Neural cell (in vitro differentiated cells): ENCODE measurements around the gene PNCK. TPM values are rescaled to one million over a fixed set of nuclear protein-coding genes. Genes with fewer than 3 reads are reported as not detected.

ENCODE experiments used
- H2AFZ ChIP-seq: fragments of 200-600, 300-800 bp; sonication (generic), shearing (Covaris generic); 2 replicates; pipeline ENCODE4 v1.6.0; 2014; ENCODE audit warnings: low read depth, mild to moderate bottlenecking, antibody characterized with exemption, low read length, moderate library complexity
- H3F3A ChIP-seq: fragments of 200-600 bp; shearing (Covaris generic); 2 replicates; pipeline ENCODE4 v1.6.1; 2016; ENCODE audit warnings: mild to moderate bottlenecking, moderate library complexity, mixed read lengths, antibody characterized with exemption, low read length; ENCODE audit not compliant: insufficient read depth, poor library complexity, severe bottlenecking
- H3K27ac ChIP-seq: fragments of 200-600, 300-800 bp; sonication (generic), shearing (Covaris generic); 2 replicates; pipeline ENCODE4 v1.5.1; 2014; ENCODE audit warnings: mild to moderate bottlenecking, low read length, moderate library complexity
- H3K27me3 ChIP-seq: fragments of 300-800, 200-600 bp; sonication (generic), shearing (Covaris generic); 2 replicates; pipeline ENCODE4 v1.6.0; 2014; ENCODE audit warnings: mild to moderate bottlenecking, low read depth, low read length, moderate library complexity; ENCODE audit not compliant: insufficient read depth
- H3K36me3 ChIP-seq: fragments of 300-800, 200-600 bp; sonication (generic), shearing (Covaris generic); 2 replicates; pipeline ENCODE4 v1.5.1; 2014; ENCODE audit warnings: mild to moderate bottlenecking, antibody characterized with exemption, low read length, moderate library complexity; ENCODE audit not compliant: insufficient read depth
- H3K4me2 ChIP-seq: fragments of 300-800, 200-600 bp; sonication (generic), shearing (Covaris generic); 2 replicates; pipeline ENCODE4 v1.6.0; 2014; ENCODE audit warnings: mild to moderate bottlenecking, low read length
- H3K4me3 ChIP-seq: fragments of 300-800, 200-600 bp; sonication (generic), shearing (Covaris generic); 2 replicates; pipeline ENCODE4 v1.5.1; 2014; ENCODE audit warnings: mild to moderate bottlenecking, low read length, moderate library complexity
- H3K79me2 ChIP-seq: fragments of 200-600 bp; shearing (Covaris generic); replicated peaks from 2 replicates; pipeline ENCODE4 v1.6.0; 2014; ENCODE audit warnings: mild to moderate bottlenecking, low read length, moderate library complexity; ENCODE audit not compliant: insufficient read depth
- H3K9ac ChIP-seq: fragments of 300-800, 200-600 bp; sonication (generic), shearing (Covaris generic); 2 replicates; pipeline ENCODE4 v1.6.1; 2016; ENCODE audit warnings: mild to moderate bottlenecking, low read length, mixed read lengths
- H3K9me2 ChIP-seq: fragments of 200-600 bp; shearing (Covaris generic); 2 replicates; pipeline ENCODE4 v1.6.1; 2016; ENCODE audit warnings: mild to moderate bottlenecking, low read length, mixed read lengths; ENCODE audit not compliant: insufficient read depth
- H3K9me3 ChIP-seq: fragments of 200-600, 300-800 bp; sonication (generic), shearing (Covaris generic); 2 replicates; pipeline ENCODE4 v1.6.1; 2016; ENCODE audit warnings: mild to moderate bottlenecking, mixed run types, low read length, moderate library complexity, mixed read lengths
- H4K20me1 ChIP-seq: fragments of 200-600 bp; shearing (Covaris generic); 2 replicates; pipeline ENCODE4 v1.6.1; 2016; ENCODE audit warnings: mild to moderate bottlenecking, mixed run types; ENCODE audit not compliant: insufficient read depth
- EP300 ChIP-seq: fragments of 450-650 bp; conservative IDR thresholded peaks from 2 replicates; pipeline ENCODE4 v1.6.1; 2014; ENCODE audit warnings: antibody characterized with exemption, mild to moderate bottlenecking, moderate library complexity; ENCODE audit not compliant: poor library complexity, severe bottlenecking
- EZH2 ChIP-seq: fragments of 200-600, 300-800 bp; shearing (Covaris generic), sonication (generic); IDR thresholded peaks from 2 replicates; pipeline ENCODE4 v1.6.1; 2014; ENCODE audit warnings: antibody characterized with exemption, low read length, borderline replicate concordance, mild to moderate bottlenecking; ENCODE audit not compliant: insufficient read depth, poor library complexity, severe bottlenecking
- MXI1 ChIP-seq: fragments of 450-650 bp; conservative IDR thresholded peaks from 2 replicates; pipeline ENCODE4 v1.6.1; 2014; ENCODE audit warnings: antibody characterized with exemption, mild to moderate bottlenecking; ENCODE audit not compliant: poor library complexity, severe bottlenecking
- POLR2AphosphoS5 ChIP-seq: IDR thresholded peaks from 2 replicates; pipeline ENCODE4 v1.6.1; 2012
- RAD21 ChIP-seq: fragments of 450-650 bp; conservative IDR thresholded peaks from 2 replicates; pipeline ENCODE4 v1.6.1; 2014; ENCODE audit warnings: antibody characterized with exemption, mild to moderate bottlenecking, moderate library complexity
- SMC3 ChIP-seq: fragments of 450-650 bp; conservative IDR thresholded peaks from 2 replicates; pipeline ENCODE4 v1.6.1; 2014; ENCODE audit warnings: antibody characterized with exemption, mild to moderate bottlenecking, moderate library complexity; ENCODE audit not compliant: poor library complexity
- TAF1 ChIP-seq: IDR thresholded peaks from 2 replicates; pipeline ENCODE4 v1.6.1; 2012; ENCODE audit warnings: low read depth
- polyA plus RNA-seq: library from polyadenylated mRNA; depleted of rRNA; stranded (reverse); fragments of >200 nt; gene quantifications from 2 replicates; pipeline ENCODE4 v1.2.3, GENCODE V29; 2014
- TF ChIP-seq, protein P1 (sequence below): fragments of 450-650 bp; IDR thresholded peaks from 2 replicates; pipeline ENCODE4 v1.5.1; 2014; ENCODE audit warnings: antibody characterized with exemption, mild to moderate bottlenecking, moderate library complexity; ENCODE audit not compliant: poor library complexity, severe bottlenecking
- TF ChIP-seq, protein P2 (sequence below): IDR thresholded peaks from 2 replicates; pipeline ENCODE4 v1.6.1; 2012; ENCODE audit warnings: borderline replicate concordance

PNCK gene
- polyA plus RNA-seq, 1 donor from 2014 or later, result 9.5 TPM

DNA sequence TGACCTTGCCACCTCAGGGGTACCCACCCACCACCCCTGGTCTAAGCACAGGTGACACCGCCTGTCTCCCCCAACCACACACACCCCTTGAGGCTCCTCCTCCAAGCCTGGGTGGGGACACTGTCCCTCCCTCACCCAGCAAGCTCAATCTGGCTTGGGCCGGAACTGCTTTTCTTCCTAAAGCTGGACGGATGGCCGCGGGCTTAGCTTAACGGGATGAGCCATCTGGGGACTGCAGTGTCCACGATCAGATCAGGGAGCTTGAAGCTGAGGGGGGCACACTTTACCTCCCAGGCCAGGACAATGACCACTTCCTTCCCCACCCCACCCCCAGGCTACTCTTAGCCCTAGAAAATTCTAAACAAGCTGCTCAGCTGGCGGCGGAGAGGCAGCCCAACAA is 13.1 kb upstream of the PNCK start:
- Histone ChIP-seq H2AFZ (no peak overlapping the region), H4K20me1 (peaks cover 4% of the 10 kb centered on the region), H3K27ac (peak overlapping the region; percentile 83), H3K4me3 (peak overlapping the region; percentile 67), H3K9me3 (no peaks in the 10 kb centered on the region), H3K4me2 (no peak overlapping the region), H3K79me2 (peaks cover 9% of the 10 kb centered on the region), H3K9ac (peak overlapping the region; percentile 85), H3K36me3 (no peaks in the 10 kb centered on the region), H3K27me3 (no peaks in the 10 kb centered on the region), H3F3A (no peaks in the 10 kb centered on the region), H3K9me2 (no peaks in the 10 kb centered on the region)
- TF ChIP-seq, protein P1, sequence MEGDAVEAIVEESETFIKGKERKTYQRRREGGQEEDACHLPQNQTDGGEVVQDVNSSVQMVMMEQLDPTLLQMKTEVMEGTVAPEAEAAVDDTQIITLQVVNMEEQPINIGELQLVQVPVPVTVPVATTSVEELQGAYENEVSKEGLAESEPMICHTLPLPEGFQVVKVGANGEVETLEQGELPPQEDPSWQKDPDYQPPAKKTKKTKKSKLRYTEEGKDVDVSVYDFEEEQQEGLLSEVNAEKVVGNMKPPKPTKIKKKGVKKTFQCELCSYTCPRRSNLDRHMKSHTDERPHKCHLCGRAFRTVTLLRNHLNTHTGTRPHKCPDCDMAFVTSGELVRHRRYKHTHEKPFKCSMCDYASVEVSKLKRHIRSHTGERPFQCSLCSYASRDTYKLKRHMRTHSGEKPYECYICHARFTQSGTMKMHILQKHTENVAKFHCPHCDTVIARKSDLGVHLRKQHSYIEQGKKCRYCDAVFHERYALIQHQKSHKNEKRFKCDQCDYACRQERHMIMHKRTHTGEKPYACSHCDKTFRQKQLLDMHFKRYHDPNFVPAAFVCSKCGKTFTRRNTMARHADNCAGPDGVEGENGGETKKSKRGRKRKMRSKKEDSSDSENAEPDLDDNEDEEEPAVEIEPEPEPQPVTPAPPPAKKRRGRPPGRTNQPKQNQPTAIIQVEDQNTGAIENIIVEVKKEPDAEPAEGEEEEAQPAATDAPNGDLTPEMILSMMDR, result no peak
- no peak for TF ChIP-seq POLR2AphosphoS5
- no peak for TF ChIP-seq MXI1
- TF ChIP-seq TAF1, result no peak
- no peak for TF ChIP-seq EP300
- TF ChIP-seq EZH2, result no peak
- no peak for TF ChIP-seq SMC3
- TF ChIP-seq, protein P2, sequence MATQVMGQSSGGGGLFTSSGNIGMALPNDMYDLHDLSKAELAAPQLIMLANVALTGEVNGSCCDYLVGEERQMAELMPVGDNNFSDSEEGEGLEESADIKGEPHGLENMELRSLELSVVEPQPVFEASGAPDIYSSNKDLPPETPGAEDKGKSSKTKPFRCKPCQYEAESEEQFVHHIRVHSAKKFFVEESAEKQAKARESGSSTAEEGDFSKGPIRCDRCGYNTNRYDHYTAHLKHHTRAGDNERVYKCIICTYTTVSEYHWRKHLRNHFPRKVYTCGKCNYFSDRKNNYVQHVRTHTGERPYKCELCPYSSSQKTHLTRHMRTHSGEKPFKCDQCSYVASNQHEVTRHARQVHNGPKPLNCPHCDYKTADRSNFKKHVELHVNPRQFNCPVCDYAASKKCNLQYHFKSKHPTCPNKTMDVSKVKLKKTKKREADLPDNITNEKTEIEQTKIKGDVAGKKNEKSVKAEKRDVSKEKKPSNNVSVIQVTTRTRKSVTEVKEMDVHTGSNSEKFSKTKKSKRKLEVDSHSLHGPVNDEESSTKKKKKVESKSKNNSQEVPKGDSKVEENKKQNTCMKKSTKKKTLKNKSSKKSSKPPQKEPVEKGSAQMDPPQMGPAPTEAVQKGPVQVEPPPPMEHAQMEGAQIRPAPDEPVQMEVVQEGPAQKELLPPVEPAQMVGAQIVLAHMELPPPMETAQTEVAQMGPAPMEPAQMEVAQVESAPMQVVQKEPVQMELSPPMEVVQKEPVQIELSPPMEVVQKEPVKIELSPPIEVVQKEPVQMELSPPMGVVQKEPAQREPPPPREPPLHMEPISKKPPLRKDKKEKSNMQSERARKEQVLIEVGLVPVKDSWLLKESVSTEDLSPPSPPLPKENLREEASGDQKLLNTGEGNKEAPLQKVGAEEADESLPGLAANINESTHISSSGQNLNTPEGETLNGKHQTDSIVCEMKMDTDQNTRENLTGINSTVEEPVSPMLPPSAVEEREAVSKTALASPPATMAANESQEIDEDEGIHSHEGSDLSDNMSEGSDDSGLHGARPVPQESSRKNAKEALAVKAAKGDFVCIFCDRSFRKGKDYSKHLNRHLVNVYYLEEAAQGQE, result no peak
- no peak for TF ChIP-seq RAD21

DNA sequence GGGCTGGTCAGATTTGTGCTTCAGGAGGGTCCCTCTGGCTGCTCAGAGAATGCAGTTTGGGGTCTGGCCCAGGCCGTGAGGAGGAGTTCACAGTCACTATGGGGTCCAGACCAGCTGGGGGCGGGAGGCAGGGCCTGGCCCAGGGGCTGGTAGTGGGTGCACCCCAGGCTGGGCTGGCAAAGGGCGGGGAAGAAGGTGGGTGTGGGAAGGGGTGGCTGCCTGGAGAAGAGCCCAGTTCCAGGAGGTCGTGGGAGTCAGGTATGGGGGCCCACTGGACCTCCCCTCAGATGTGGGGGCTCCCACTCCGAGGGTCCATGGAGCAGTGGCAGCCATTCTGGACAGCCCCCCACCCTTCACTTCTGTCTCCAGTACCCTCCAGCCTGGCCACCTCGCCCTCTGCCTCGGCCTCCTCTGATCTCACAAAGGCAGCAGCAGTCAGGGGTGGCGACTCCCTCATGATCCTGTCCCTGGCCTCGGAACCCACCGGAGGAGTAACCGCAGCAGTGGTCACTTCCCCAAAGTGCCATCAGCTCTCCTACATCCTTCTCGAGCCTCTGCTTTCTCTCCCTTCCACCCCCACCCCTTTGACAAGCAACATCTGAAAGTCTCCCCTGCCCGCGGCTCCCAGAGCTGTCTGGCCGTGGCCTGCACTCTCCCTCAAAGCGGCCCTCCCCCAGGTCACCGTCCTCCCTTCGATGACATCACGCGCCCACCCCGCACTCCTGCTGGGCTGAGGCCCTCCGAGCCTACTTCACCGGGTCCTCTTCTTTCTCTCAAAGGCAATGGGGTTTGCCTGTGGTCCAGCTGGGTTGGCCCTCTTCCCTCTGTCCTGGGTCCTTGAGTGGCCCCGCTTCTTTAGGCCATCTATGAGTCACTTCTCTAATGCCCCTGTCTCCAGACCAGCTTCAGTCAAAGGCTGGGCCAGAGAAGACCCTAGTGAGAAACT is 12.4 kb upstream of the PNCK start:
- no peak overlapping the region for H3K4me3 ChIP-seq
- H3K4me2 ChIP-seq, result no peak overlapping the region
- TF ChIP-seq RAD21 (no peak), EZH2 (no peak), MXI1 (no peak), EP300 (no peak), POLR2AphosphoS5 (no peak)
- TF ChIP-seq, protein P1, result no peak

More for the DNA sequence above, 12.4 kb upstream of the PNCK start:
- Histone ChIP-seq H3K79me2 (peaks cover 9% of the 10 kb centered on the region), H3K9me2 (no peaks in the 10 kb centered on the region), H3K36me3 (no peaks in the 10 kb centered on the region), H4K20me1 (peaks cover 4% of the 10 kb centered on the region), H2AFZ (no peak overlapping the region), H3K9ac (peak overlapping the region; percentile 85), H3F3A (no peaks in the 10 kb centered on the region), H3K27ac (peak overlapping the region; percentile 83), H3K27me3 (no peaks in the 10 kb centered on the region), H3K9me3 (no peaks in the 10 kb centered on the region)
